Prostate gland (tissue), 2 donors: Measurements from ENCODE around the gene DENND5A.

Source experiments
- POLR2A ChIP-seq: fragments of 450-650 bp; IDR thresholded peaks from one replicate; pipeline ENCODE4 v1.6.1; 2016; ENCODE audit warnings: antibody characterized with exemption, mild to moderate bottlenecking
- TF ChIP-seq, protein P1 (sequence below), 4 experiments: fragments of 200-600 bp in 2 of 4; fragments of 450-650 bp in 2 of 4; sonication (generic) in 2 of 4; IDR thresholded peaks; 1 replicate in 3 of 4; 2 replicates in 1 of 4; pipeline ENCODE4 v1.5.1; 2016 to 2019; ENCODE audit warnings: antibody characterized with exemption in 4 of 4, mild to moderate bottlenecking in 2 of 4, moderate library complexity in 2 of 4

DNA sequence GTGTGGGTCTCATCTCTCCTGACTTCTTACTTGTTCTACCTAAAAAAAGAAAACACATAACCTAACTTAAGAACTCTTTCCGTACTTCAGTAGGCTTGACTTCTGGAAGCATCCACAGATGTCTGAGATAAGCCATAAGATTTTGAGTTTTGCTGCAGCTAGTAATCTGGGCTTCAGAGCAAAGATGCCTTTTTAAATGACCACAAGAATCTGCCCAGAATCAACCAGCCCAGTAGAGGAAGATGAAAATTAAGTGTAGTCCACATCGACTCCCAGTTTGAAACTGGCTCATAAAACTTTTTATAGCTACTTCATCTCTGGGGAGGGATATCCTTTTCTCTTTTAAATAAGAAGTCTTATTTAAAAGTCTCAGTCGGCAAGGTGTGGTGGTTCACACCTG, 10.7 kb downstream of the DENND5A start:
- TF ChIP-seq, protein P1, sequence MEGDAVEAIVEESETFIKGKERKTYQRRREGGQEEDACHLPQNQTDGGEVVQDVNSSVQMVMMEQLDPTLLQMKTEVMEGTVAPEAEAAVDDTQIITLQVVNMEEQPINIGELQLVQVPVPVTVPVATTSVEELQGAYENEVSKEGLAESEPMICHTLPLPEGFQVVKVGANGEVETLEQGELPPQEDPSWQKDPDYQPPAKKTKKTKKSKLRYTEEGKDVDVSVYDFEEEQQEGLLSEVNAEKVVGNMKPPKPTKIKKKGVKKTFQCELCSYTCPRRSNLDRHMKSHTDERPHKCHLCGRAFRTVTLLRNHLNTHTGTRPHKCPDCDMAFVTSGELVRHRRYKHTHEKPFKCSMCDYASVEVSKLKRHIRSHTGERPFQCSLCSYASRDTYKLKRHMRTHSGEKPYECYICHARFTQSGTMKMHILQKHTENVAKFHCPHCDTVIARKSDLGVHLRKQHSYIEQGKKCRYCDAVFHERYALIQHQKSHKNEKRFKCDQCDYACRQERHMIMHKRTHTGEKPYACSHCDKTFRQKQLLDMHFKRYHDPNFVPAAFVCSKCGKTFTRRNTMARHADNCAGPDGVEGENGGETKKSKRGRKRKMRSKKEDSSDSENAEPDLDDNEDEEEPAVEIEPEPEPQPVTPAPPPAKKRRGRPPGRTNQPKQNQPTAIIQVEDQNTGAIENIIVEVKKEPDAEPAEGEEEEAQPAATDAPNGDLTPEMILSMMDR (IDR thresholded peaks at IDR 0.05): no peak
- no peak for TF ChIP-seq POLR2A
